Putamen (tissue), 1 donor: Measurements from ENCODE around the gene AHCYL2.
"Not testable (repeated sequence)": the region's sequence is repeated elsewhere in the genome, so short reads cannot be mapped to it uniquely, and the experiment has no call there.

Source experiments
- DNase-seq: peaks from one replicate; pipeline ENCODE4 v3.0.0-alpha.2; 2016; ENCODE audit warnings: low spot score

Gene AHCYL2

GRCh38 chr7:129385598-129385997 is 160.8 kb downstream of the AHCYL2 start:
- DNase-seq: no peak

- DNase-seq: no peak
Measured at GRCh38 chr7:129386506-129386905, 161.7 kb downstream of the AHCYL2 start.

GRCh38 chr7:129387537-129387936 is 162.7 kb downstream of the AHCYL2 start:
- DNase-seq: no peak

- no peak for DNase-seq
Measured at GRCh38 chr7:129388333-129389098, 163.7 kb downstream of the AHCYL2 start.

- no peak for DNase-seq
Measured at GRCh38 chr7:129389829-129390228, 165.0 kb downstream of the AHCYL2 start.

- no peak for DNase-seq
Measured at GRCh38 chr7:129390314-129390713, 165.5 kb downstream of the AHCYL2 start.

GRCh38 chr7:129391546-129392171 is 166.8 kb downstream of the AHCYL2 start:
- no peak for DNase-seq

GRCh38 chr7:129393255-129393654 is 168.4 kb downstream of the AHCYL2 start:
- DNase-seq: no peak

- no peak for DNase-seq
Measured at GRCh38 chr7:129394101-129394500, 169.3 kb downstream of the AHCYL2 start.

GRCh38 chr7:129394982-129395914 is 170.4 kb downstream of the AHCYL2 start:
- no peak for DNase-seq

- DNase-seq: no peak
Measured at GRCh38 chr7:129401228-129401966, 176.6 kb downstream of the AHCYL2 start.

GRCh38 chr7:129401967-129402860 is 177.4 kb downstream of the AHCYL2 start:
- peak; percentile 73 for DNase-seq

GRCh38 chr7:129405527-129405926 is 180.7 kb downstream of the AHCYL2 start:
- no peak for DNase-seq

- not testable (repeated sequence) for DNase-seq
Measured at GRCh38 chr7:129410238-129410637, 185.4 kb downstream of the AHCYL2 start.

GRCh38 chr7:129412501-129412900 is 187.7 kb downstream of the AHCYL2 start:
- DNase-seq: no peak

GRCh38 chr7:129417073-129417472 is 192.2 kb downstream of the AHCYL2 start:
- DNase-seq: no peak

- DNase-seq: no peak
Measured at GRCh38 chr7:129421717-129422250, 197.0 kb downstream of the AHCYL2 start.

- DNase-seq: no peak
Measured at GRCh38 chr7:129422727-129423126, 197.9 kb downstream of the AHCYL2 start.

- no peak for DNase-seq
Measured at GRCh38 chr7:129423700-129424410, 199.0 kb downstream of the AHCYL2 start.

- no peak for DNase-seq
Measured at GRCh38 chr7:129426482-129426881, 201.7 kb downstream of the AHCYL2 start.
